TTC549 (cell line): Measurements from ENCODE around the gene BCL2L11.
A peak's percentile ranks its signal among the peaks of the same experiment; 100 is the strongest.

Source experiments
- FAIRE-seq: peaks from 2 replicates; lab custom pipeline; 2012; peaks lifted over from hg19 to GRCh38; lab: Jason Lieb, UNC

The BCL2L11 gene

GRCh38 chr2:111117598-111118480 lies 2.9 kb upstream of the BCL2L11 start:
- FAIRE-seq = no peak

GRCh38 chr2:111118481-111118980 lies 2.2 kb upstream of the BCL2L11 start:
- FAIRE-seq = no peak

- FAIRE-seq = no peak
These were observed 1.5 kb upstream of the BCL2L11 start for GRCh38 chr2:111118981-111119821.

- FAIRE-seq = no peak
These were observed 877 bp upstream of the BCL2L11 start for GRCh38 chr2:111119822-111120252.

GRCh38 chr2:111121028-111121827 lies 514 bp downstream of the BCL2L11 start:
- FAIRE-seq = no peak

GRCh38 chr2:111121828-111122630 lies 1.3 kb downstream of the BCL2L11 start:
- no peak for FAIRE-seq

GRCh38 chr2:111122631-111123421 lies 2.1 kb downstream of the BCL2L11 start:
- no peak for FAIRE-seq

- no peak for FAIRE-seq
These were observed 3.0 kb downstream of the BCL2L11 start for GRCh38 chr2:111123751-111124150.

- FAIRE-seq = no peak
These were observed 5.9 kb downstream of the BCL2L11 start for GRCh38 chr2:111126581-111126980.

GRCh38 chr2:111127351-111127750 lies 6.6 kb downstream of the BCL2L11 start:
- FAIRE-seq = no peak

GRCh38 chr2:111128096-111128495 lies 7.4 kb downstream of the BCL2L11 start:
- no peak for FAIRE-seq

GRCh38 chr2:111133603-111134002 lies 12.9 kb downstream of the BCL2L11 start:
- FAIRE-seq = no peak

- FAIRE-seq = peak; percentile 57
These were observed 13.3 kb downstream of the BCL2L11 start for GRCh38 chr2:111134055-111134454.

- FAIRE-seq = no peak
These were observed 14.7 kb downstream of the BCL2L11 start for GRCh38 chr2:111135237-111135909.

- FAIRE-seq = no peak
These were observed 15.2 kb downstream of the BCL2L11 start for GRCh38 chr2:111135910-111136297.

GRCh38 chr2:111138839-111139238 lies 18.1 kb downstream of the BCL2L11 start:
- no peak for FAIRE-seq

GRCh38 chr2:111139637-111140317 lies 19.1 kb downstream of the BCL2L11 start:
- no peak for FAIRE-seq

- FAIRE-seq = no peak
These were observed 20.1 kb downstream of the BCL2L11 start for GRCh38 chr2:111140815-111141214.

GRCh38 chr2:111142101-111142500 lies 21.4 kb downstream of the BCL2L11 start:
- no peak for FAIRE-seq
